Mesothelial cell of epicardium (in vitro differentiated cells): ENCODE data around the gene CRYGC. TPM values are rescaled to one million over a fixed set of nuclear protein-coding genes. Genes with fewer than 3 reads are reported as not detected.

Experiments used
- DNase-seq, 2 experiments: peaks; one replicate each; pipeline ENCODE4 v3.0.0; 2021; ENCODE audit warnings: low spot score in 2 of 2; ENCODE audit not compliant: unreplicated experiment in 2 of 2
- H3K27ac Mint-ChIP-seq: 2 replicates; pipeline ENCODE4 v1.8.0; 2021; ENCODE audit warnings: mixed read lengths
- H3K27me3 Mint-ChIP-seq: 2 replicates; pipeline ENCODE4 v1.8.0; 2021; ENCODE audit warnings: low read depth, mixed read lengths
- H3K36me3 Mint-ChIP-seq: 2 replicates; pipeline ENCODE4 v1.8.0; 2021; ENCODE audit warnings: mixed read lengths
- H3K4me1 Mint-ChIP-seq: 2 replicates; pipeline ENCODE4 v1.8.0; 2021; ENCODE audit warnings: mixed read lengths
- H3K4me3 Mint-ChIP-seq: 2 replicates; pipeline ENCODE4 v1.8.0; 2021; ENCODE audit warnings: mild to moderate bottlenecking, moderate library complexity, mixed read lengths
- H3K9me3 Mint-ChIP-seq: 2 replicates; pipeline ENCODE4 v1.8.0; 2021; ENCODE audit warnings: mixed read lengths
- CTCF ChIP-seq: fragments of 200-600 bp; sonication (generic); IDR thresholded peaks from one replicate; pipeline ENCODE4 v1.5.0; 2021; ENCODE audit warnings: antibody characterized with exemption; ENCODE audit not compliant: unreplicated experiment
- total RNA-seq: library from RNA; stranded (reverse); gene quantifications from 3 replicates; pipeline ENCODE4 v1.2.1, GENCODE V29; 2021

The CRYGC gene
- total RNA-seq, 1 donor from 2014 or later: not detected

DNA sequence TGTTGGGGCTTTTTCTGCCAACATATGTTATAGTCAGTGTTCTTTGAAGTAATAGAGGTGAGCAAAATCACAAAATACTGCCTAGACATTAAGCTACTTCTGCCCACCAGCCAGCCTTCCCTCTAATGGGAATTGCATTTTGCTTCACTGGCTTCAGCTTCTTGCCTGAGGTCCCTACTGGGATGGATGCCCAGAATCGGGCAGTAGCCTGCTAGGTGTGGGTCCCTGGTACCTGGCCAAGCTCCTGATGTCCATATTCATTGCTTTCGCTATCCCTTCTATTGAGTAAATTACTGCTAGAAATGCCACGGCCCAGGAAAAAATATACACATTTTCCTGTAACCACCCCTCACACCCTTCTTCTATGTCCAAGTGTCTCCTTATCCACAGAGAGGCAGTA lies 32.3 kb downstream of the CRYGC start:
- Mint-ChIP-seq H3K27me3 (no peaks in the 10 kb centered on the region), H3K4me1 (peaks cover 20% of the 10 kb centered on the region), H3K27ac (peak overlapping the region; percentile 59), H3K36me3 (no peaks in the 10 kb centered on the region), H3K4me3 (no peak overlapping the region), H3K9me3 (no peaks in the 10 kb centered on the region)
- TF ChIP-seq CTCF: no peak
- DNase-seq: no peak

GRCh38 chr2:208096080-208096479 lies 33.5 kb downstream of the CRYGC start:
- Mint-ChIP-seq H3K36me3 (no peaks in the 10 kb centered on the region), H3K27ac (peak overlapping the region; percentile 75), H3K9me3 (no peaks in the 10 kb centered on the region), H3K27me3 (no peaks in the 10 kb centered on the region), H3K4me3 (no peak overlapping the region), H3K4me1 (peaks cover 25% of the 10 kb centered on the region)
- no peak for TF ChIP-seq CTCF
- no peak for DNase-seq

DNA sequence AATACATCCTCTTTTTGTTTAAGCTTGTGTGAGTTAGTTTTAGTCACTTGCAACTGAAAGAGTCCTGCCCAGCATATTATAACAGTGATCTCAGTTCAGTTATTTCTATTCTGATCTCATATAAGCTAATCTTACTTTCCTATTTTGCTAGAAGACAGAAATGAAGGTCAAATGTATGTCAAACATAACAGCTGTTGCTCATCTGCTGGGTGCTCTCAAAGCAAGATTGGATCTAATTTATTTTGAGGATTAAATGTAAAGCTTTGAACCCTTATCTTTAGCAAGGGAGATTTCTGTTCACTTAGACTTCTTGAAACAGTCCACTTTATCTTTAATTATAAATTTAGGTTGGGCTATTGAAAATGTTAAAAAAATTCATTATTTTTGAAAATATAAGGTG lies 36.5 kb downstream of the CRYGC start:
- no peak for DNase-seq
- Mint-ChIP-seq H3K27ac (peak overlapping the region; percentile 69), H3K4me1 (peaks cover 25% of the 10 kb centered on the region), H3K36me3 (no peaks in the 10 kb centered on the region), H3K4me3 (no peak overlapping the region), H3K27me3 (no peaks in the 10 kb centered on the region), H3K9me3 (peaks cover 12% of the 10 kb centered on the region)
- no peak for TF ChIP-seq CTCF

DNA sequence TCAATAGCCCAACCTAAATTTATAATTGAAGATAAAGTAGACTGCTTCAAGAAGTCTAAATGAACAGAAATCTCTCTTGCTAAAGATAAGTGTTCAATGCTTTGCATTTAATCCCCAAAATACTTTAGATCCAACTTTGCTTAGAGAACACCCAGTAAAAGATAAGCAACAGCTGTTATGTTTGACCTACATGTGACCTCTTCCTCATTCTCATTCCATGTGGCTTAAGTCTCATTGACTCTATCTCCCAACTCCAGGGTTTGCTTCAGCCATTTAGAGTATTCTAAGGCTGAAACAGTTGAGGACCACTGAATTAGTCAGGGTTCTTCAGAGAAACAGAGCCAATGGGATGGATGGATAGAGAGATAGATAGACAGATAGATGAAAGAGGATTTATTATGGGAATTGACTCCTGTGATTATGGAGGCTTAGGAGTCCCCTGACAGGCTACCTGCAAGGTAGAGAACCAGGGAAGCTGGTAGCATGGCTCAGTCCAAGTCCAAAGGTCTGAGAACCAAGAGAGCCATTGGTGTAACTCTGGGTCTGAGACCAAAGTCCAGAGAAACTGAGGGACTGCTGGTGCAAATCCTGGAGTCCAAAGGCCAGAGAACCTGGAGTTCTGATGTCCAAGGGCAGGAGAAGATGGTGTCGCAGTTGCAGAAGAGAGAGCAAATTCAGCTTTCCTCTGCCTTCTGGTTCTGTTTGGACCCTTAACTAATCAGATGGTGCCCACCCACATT lies 37.4 kb downstream of the CRYGC start:
- Mint-ChIP-seq H3K9me3 (peaks cover 12% of the 10 kb centered on the region), H3K4me1 (peaks cover 25% of the 10 kb centered on the region), H3K27ac (peak overlapping the region; percentile 62), H3K36me3 (no peaks in the 10 kb centered on the region), H3K4me3 (no peak overlapping the region), H3K27me3 (no peaks in the 10 kb centered on the region)
- no peak for DNase-seq
- TF ChIP-seq CTCF: no peak

- H3K27me3 Mint-ChIP-seq: no peaks in the 10 kb centered on the region
- peaks cover 12% of the 10 kb centered on the region for H3K9me3 Mint-ChIP-seq
- H3K4me1 Mint-ChIP-seq: peaks cover 16% of the 10 kb centered on the region
- no peak for DNase-seq
- TF ChIP-seq CTCF: no peak
- no peak overlapping the region for H3K27ac Mint-ChIP-seq
- H3K36me3 Mint-ChIP-seq: no peaks in the 10 kb centered on the region
- no peak overlapping the region for H3K4me3 Mint-ChIP-seq
Observed at GRCh38 chr2:208090420-208090819, 39.2 kb downstream of the CRYGC start.
